Measurements from ENCODE around the gene IFI6.
"Not testable (repeated sequence)": the region's sequence is repeated elsewhere in the genome, so short reads cannot be mapped to it uniquely, and the experiment has no call there.

The IFI6 gene

DNA sequence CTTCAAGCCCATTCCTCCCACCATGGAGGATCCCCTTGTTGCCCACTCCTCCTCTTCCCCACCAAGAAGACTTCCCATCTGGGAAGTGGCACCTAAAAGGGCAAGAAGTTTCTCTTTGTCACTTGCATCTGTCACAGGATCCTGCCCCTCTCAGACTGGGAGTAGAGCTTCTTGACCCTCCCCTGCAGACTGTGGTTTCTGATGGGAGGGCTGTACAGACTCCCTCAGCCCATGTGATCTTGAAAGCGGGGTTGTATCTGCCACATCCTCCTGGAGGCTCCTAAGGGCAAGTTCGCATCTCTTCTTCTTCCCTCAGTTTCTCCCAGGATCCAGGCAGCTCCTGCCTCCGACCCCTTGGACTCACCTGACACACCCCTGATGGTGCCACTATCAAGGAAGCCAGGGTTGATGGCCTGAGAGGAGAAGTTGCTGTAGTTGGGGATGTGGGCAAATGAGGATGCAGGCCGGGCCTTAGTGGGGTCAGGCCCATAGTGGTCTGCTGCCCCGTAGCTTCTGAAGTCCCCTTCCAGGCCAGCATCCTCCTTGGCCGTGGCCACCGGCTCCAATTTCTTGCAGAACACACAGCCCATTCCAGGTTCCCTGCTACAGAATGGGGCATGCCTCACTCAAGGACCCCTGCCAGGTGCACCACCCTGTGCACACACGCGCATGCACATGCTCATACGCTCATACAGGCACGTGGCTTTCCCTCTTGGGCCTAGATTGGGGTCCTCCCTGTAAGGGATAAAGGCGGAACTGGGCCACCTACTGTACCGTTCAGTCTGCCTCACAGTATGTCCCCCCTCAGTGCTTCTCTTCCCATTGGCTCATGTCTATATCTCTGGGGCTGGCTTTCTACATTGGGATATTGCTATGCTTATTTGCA, 48.4 kb downstream of the IFI6 start:
- TF ChIP-seq POLR2AphosphoS5 (IDR thresholded peaks at IDR 0.05; ENCODE audit: low read depth, low read length) (no peak), TAF1 (IDR thresholded peaks at IDR 0.05; ENCODE audit: borderline replicate concordance, low read depth, low read length) (no peak), POLR2A (IDR thresholded peaks at IDR 0.05; ENCODE audit: low read depth, low read length) (0 out of 2 replicates have a peak, but pooled peaks have one; percentile 14)
- peak; percentile 24 for FAIRE-seq
- no peak for DNase-seq (ENCODE audit: insufficient read length)

DNA sequence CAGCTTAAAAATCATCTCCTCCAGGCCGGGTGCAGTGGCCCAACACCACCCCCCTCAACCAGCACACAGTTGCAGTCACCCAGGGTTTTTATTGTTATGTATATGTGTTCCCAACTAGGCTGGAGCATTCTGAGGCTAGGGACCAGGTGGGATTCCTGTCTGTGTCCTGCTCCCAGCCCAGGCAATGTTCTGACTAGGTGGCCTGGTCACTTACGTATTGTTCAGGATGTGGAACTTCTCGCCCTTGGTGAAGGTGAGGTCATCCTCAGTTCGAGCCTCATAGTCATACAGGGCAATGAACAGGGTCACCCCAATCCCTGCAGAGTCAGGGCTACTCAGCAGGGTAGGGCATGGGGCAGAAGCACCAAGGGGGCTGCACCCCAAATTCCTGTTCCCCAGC, 49.2 kb downstream of the IFI6 start:
- FAIRE-seq = no peak
- no peak for DNase-seq (ENCODE audit: insufficient read length)
- TF ChIP-seq POLR2AphosphoS5 (IDR thresholded peaks at IDR 0.05; ENCODE audit: low read depth, low read length) = no peak
- no peak for TF ChIP-seq POLR2A (IDR thresholded peaks at IDR 0.05; ENCODE audit: low read depth, low read length)
- TF ChIP-seq TAF1 (IDR thresholded peaks at IDR 0.05; ENCODE audit: borderline replicate concordance, low read depth, low read length) = no peak

DNA sequence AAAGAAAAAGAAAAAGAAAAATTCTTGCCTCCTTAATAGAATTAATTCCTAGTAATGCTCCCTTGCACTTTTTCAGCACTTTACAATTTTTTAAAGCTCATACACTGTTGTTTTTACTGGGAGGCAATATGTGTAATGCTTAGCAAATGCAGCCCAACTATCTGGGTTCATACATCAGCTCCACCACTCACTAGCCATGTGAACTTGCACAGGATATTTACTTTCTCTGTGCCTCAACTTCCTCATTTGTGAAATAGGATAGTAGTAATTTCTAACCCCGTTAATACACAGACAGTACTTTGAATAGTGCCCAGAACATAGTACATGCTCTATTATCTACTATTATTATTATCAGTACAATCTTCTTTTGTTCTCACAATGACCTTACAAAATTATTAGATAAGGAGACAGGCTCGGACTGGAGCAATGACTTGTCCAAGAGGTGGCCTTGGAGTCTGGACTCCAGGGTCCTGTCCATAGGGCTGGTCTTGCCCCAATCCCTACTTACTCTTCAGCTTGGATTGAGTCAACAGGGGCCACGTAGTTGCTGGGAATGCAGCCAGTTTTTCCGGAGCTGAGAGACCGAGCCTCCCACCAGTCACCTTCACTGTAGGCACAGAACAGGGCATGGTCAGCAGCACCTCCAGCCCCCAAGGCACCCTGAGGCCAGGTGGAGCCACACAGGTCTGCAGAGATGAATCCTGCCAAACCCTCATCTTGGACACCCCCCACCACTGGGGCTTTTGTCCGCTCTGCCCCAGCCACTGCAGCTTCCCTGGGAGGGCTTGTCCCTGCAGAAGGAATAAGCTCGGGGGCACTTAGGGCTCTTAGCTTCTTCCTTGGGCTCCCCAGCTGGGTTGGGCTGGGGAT, 50.7 kb downstream of the IFI6 start:
- TF ChIP-seq POLR2A (IDR thresholded peaks at IDR 0.05; ENCODE audit: low read depth, low read length) = no peak
- no peak for TF ChIP-seq TAF1 (IDR thresholded peaks at IDR 0.05; ENCODE audit: borderline replicate concordance, low read depth, low read length)
- TF ChIP-seq POLR2AphosphoS5 (IDR thresholded peaks at IDR 0.05; ENCODE audit: low read depth, low read length) = no peak
- DNase-seq (ENCODE audit: insufficient read length) (no peak), FAIRE-seq (no peak)

DNA sequence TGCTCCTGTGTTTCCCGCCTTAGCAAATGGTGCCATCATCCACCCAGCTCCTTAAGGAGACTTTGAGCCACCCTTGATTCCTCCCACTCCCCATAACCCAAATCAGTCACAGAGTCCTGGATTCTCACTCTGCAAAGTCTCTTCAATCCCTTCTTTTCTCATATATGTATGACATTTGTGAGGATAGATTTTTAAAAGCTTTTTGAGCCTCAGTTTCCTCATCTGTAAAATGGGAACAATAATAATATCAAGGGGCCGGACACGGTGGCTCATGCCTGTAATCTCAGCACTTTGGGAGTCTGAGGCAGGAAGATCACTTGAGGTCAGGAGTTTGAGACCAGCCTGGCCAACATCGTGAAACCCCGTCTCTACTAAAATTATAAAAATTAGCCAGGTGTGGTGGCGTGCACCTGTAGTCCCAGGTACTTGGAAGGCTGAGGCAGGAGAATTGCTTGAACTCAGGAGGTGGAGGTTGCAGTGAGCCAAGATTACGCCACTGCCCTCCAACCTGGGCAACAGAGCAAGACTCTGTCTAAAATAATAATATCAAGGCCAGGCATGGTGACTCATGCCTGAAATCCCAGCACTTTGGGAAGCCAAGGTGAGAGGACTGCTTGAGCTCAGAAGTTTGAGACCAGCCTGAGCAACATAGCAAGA, 52.1 kb downstream of the IFI6 start:
- not testable (repeated sequence) for DNase-seq (ENCODE audit: insufficient read length); FAIRE-seq

DNA sequence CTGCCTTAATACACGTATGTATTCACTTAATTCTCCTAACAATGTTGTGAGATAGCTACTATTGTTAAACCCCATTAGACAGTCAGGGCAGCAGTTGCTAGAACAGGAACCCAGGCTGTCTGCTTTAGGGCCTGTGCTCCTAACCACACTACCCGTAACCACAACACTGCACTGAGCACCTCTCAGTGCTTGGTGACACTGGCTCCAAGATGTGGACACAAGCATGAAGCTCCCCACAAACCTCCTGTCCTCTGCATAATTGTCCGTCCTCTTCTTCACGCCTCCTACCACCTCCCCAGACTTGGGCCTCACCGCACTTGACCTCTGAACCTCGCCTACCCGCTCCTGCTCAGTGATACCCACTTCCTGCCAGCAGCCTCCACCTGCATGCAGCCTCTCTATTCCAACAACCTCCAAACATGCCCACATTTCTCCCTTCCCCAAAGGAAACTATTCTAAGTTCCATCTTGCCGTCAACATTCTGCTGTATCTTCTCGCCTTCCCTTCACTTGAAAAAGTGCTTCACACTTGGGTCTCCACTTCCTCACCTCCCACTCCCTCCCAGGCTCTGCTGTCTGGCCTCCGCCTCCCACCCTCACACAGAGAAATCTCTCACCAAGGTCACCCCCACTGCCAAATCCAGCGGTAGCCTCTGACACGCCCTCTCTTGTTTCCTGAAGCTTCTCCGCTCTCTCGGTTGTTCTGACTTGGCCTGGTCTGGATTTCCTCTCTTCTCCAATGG, 53.5 kb downstream of the IFI6 start:
- TF ChIP-seq TAF1 (IDR thresholded peaks at IDR 0.05; ENCODE audit: borderline replicate concordance, low read depth, low read length) (no peak), POLR2A (IDR thresholded peaks at IDR 0.05; ENCODE audit: low read depth, low read length) (no peak), POLR2AphosphoS5 (IDR thresholded peaks at IDR 0.05; ENCODE audit: low read depth, low read length) (no peak)
- DNase-seq (ENCODE audit: insufficient read length) (no peak), FAIRE-seq (peak; percentile 69)

DNA sequence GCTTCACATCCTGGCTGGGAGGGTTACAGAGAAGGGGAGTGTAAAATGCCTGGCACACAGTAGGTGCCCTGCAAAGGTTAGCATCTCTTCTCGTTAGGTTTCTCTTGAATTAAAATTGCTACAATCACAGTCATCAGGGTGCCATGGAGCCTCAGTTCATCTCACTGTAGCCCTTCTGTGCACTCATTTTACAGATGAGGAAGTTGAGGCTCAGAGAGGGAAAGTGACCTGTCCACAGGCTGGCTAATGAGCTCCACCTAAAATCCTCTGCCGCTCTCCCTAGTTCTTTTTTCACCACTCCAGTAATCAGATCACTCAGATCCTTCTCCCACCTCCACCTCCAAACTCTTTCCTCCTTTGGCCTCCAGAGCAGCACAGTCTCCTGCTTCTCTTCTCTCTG, 54.6 kb downstream of the IFI6 start:
- FAIRE-seq = no peak
- TF ChIP-seq POLR2AphosphoS5 (IDR thresholded peaks at IDR 0.05; ENCODE audit: low read depth, low read length) (no peak), POLR2A (IDR thresholded peaks at IDR 0.05; ENCODE audit: low read depth, low read length) (no peak), TAF1 (IDR thresholded peaks at IDR 0.05; ENCODE audit: borderline replicate concordance, low read depth, low read length) (no peak)

DNA sequence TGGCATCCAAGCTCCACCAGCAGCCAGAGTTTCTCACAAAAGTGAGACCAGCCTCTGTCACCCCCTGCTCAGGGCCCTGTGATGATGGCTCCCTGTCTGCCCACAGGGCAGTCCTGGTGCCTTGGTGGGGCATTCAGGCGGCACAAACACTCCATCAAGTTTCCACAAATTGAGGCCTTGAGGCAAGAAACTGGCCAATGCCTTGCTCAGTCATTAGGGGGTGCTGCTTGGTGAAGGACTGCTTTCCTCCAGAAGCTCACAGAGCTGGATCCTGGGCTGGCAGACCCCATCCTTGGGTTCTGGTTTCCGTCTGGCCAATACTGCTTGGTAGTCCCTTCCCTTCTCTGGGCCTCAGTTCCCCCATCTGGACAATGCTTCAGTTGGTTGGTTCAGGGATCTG, 55.6 kb downstream of the IFI6 start:
- FAIRE-seq = no peak
- DNase-seq (ENCODE audit: insufficient read length) = no peak
- TF ChIP-seq POLR2A (IDR thresholded peaks at IDR 0.05; ENCODE audit: low read depth, low read length) (no peak), TAF1 (IDR thresholded peaks at IDR 0.05; ENCODE audit: borderline replicate concordance, low read depth, low read length) (no peak), POLR2AphosphoS5 (IDR thresholded peaks at IDR 0.05; ENCODE audit: low read depth, low read length) (no peak)

More for the DNA sequence above, 54.6 kb downstream of the IFI6 start:
- DNase-seq (ENCODE audit: insufficient read length) = no peak
